Head of caudate nucleus (tissue), 42 donors: Measurements from ENCODE around the gene PRR5L.
"Not testable (repeated sequence)": the region's sequence is repeated elsewhere in the genome, so short reads cannot be mapped to it uniquely, and the experiment has no call there.

Experiments used
- DNase-seq, 42 donors: peaks; one replicate each; pipeline versions ENCODE4 v3.0.0 to v3.0.0-alpha.2; 2020 to 2021; ENCODE audit warnings: mixed read lengths in 7 of 42
- intact Hi-C: fragments of 100-400 bp; cut with DNase I; formaldehyde crosslinking; loops from one replicate; pipeline ENCODE4 v1.15.0; 2022

Gene PRR5L

GRCh38 chr11:36462321-36462720 is 166.2 kb downstream of the PRR5L start:
- intact Hi-C loops, result no loop called here
- peak in 1 of 42 donors; percentile 31 for DNase-seq

- intact Hi-C loops, result no loop called here
- DNase-seq, result no peak
Observed at GRCh38 chr11:36463781-36464180, 167.7 kb downstream of the PRR5L start.

- intact Hi-C loops, result no loop called here
- DNase-seq, result no peak
Observed at GRCh38 chr11:36464720-36465119, 168.6 kb downstream of the PRR5L start.

GRCh38 chr11:36465449-36466163 is 169.5 kb downstream of the PRR5L start:
- DNase-seq, result no peak
- intact Hi-C loops, result no loop called here

GRCh38 chr11:36467012-36467411 is 170.9 kb downstream of the PRR5L start:
- intact Hi-C loops, result no loop called here
- no peak for DNase-seq

- intact Hi-C loops, result no loop called here
- DNase-seq, result no peak
Observed at GRCh38 chr11:36467916-36468315, 171.8 kb downstream of the PRR5L start.

GRCh38 chr11:36469063-36469462 is 173.0 kb downstream of the PRR5L start:
- DNase-seq, result peak in 1 of 42 donors; percentile 52
- intact Hi-C loops, result no loop called here

GRCh38 chr11:36469881-36470802 is 174.1 kb downstream of the PRR5L start:
- intact Hi-C loops, result loop anchor here (10.0 kb wide), 2 partner anchors 95 to 855 kb away; partner anchors contain the start of gene FJX1
- DNase-seq, result no peak

- intact Hi-C loops, result loop anchor here (10.0 kb wide), 2 partner anchors 97 to 857 kb away; partner anchors contain the start of gene FJX1
- DNase-seq, result no peak
Observed at GRCh38 chr11:36471577-36471976, 175.5 kb downstream of the PRR5L start.

GRCh38 chr11:36475192-36475591 is 179.1 kb downstream of the PRR5L start:
- DNase-seq, result no peak
- intact Hi-C loops, result loop anchor here (5.0 to 10.0 kb wide), 3 partner anchors 100 to 860 kb away; partner anchors contain the start of gene FJX1

GRCh38 chr11:36478700-36479329 is 182.7 kb downstream of the PRR5L start:
- intact Hi-C loops, result loop anchor here (5.0 to 10.0 kb wide), 3 partner anchors 104 to 864 kb away; partner anchors contain the start of gene FJX1

GRCh38 chr11:36480833-36481232 is 184.7 kb downstream of the PRR5L start:
- intact Hi-C loops, result no loop called here

More at GRCh38 chr11:36478700-36479329, 182.7 kb downstream of the PRR5L start:
- peak in 32 of 42 donors; percentile 27 to 84 (median 64) for DNase-seq

GRCh38 chr11:36483042-36483441 is 187.0 kb downstream of the PRR5L start:
- DNase-seq, intact Hi-C loops: not testable (repeated sequence)

More at GRCh38 chr11:36480833-36481232, 184.7 kb downstream of the PRR5L start:
- DNase-seq, result no peak

- intact Hi-C loops, result no loop called here
Observed at GRCh38 chr11:36485298-36486002, 189.4 kb downstream of the PRR5L start.

GRCh38 chr11:36487619-36488018 is 191.5 kb downstream of the PRR5L start:
- no peak for DNase-seq
- intact Hi-C loops, result no loop called here

More at GRCh38 chr11:36485298-36486002, 189.4 kb downstream of the PRR5L start:
- DNase-seq, result peak in 2 of 42 donors; percentile 13 to 16

GRCh38 chr11:36488096-36488495 is 192.0 kb downstream of the PRR5L start:
- DNase-seq, result no peak
- intact Hi-C loops, result no loop called here

GRCh38 chr11:36490026-36490806 is 194.1 kb downstream of the PRR5L start:
- intact Hi-C loops, result no loop called here
- DNase-seq, result no peak
